NCI-H2107 treated with DMSO at 0.1 percent for 48 hours (cell line): ENCODE measurements around the gene RAPGEF5.
A peak's percentile ranks its signal among the peaks of the same experiment; 100 is the strongest.

Experiments
- DNase-seq: peaks from one replicate; lab custom pipeline; 2025; ENCODE audit not compliant: unreplicated experiment; lab: John Stamatoyannopoulos, UW

Gene RAPGEF5

DNA sequence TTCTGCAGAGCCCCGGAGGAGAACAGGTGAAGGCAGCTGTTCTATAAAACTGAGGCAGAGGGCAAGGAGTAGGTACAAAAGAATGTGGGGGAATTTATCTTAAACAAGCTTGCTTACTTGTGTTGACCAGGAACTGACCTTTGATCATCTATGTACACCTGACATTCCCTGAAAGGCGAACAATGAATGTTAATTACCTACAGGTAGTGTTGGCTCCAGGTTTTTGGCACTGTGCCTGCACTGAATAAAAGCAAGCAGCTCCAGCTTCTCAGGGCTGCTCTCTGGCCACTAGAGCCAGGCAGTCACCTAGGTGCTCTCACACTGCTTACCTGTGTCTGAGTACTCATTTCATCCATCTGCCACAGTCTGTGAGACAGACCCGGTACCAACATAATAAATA, 87.0 kb downstream of the RAPGEF5 start:
- no peak for DNase-seq

- DNase-seq: no peak
These were observed 88.0 kb downstream of the RAPGEF5 start for GRCh38 chr7:22268884-22269421.

GRCh38 chr7:22267930-22268615, 88.9 kb downstream of the RAPGEF5 start:
- DNase-seq: no peak

- DNase-seq: no peak
These were observed 94.4 kb downstream of the RAPGEF5 start for GRCh38 chr7:22262538-22262937.

DNA sequence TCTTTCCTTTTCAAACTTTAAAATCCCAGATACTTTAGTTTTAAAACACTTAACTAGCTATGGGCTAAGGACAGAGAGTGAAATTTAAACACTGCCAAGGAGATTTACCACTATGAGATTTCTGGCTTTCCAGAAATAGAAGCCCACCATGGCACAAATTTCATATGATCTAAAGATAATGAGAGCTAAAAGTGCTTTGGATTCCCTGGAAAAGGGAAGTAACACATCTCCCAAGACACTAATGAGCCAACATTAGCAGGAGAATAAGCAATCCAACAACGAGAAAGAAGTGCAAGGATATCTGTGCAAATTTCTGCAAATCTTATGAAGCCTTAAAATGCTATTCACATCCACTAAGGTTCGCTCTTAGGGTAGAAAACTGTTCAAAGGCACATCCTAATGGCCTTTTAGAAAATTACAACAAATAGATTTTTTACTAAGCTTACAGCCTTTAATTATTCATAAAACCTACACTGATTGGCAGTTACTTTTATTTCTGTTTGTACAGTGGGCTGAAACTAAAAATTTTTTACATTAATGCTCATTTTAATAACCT, 100.3 kb downstream of the RAPGEF5 start:
- DNase-seq: no peak

GRCh38 chr7:22255834-22256233, 101.1 kb downstream of the RAPGEF5 start:
- DNase-seq: peak; percentile 54

DNA sequence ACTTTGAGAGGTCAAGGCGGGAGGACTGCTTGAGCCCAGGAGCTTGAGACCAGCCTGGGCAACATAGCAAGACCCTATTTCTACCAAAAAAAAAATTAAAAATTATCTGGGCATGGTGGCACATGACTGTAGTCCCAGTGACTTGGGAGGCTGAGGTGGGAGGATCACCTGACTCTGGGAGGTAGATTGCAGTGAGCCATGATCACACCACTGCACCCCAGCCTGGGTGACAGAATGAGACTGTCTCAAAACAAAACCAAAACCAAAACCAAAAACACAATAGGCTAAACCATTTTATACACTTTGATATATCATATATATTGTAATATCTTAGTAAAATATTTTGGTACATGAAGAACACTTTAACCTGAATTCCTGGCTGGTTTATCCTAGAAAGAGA, 101.6 kb downstream of the RAPGEF5 start:
- DNase-seq: no peak

GRCh38 chr7:22252936-22253536, 103.9 kb downstream of the RAPGEF5 start:
- DNase-seq: no peak

GRCh38 chr7:22252016-22252415, 104.9 kb downstream of the RAPGEF5 start:
- DNase-seq: peak; percentile 83

DNA sequence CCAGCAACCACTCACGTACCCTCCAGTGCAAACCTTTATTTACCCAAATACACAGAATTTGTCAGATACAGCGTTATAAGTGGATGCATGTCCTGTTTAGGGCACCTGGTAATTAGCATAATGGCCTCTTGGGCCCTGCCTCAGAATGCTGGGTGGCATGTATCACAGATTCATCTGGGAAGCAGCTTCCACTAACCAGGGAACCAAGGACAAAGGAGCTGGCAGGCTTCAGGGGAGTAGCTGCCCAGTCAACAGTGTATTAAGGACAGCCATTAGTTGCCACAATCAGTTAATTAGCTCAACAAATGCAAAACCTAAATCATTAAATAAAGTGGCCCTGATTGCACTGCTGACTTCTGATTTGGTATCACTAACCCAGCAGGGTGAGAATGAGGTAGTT, 105.7 kb downstream of the RAPGEF5 start:
- DNase-seq: no peak

GRCh38 chr7:22250390-22250789, 106.6 kb downstream of the RAPGEF5 start:
- no peak for DNase-seq

DNA sequence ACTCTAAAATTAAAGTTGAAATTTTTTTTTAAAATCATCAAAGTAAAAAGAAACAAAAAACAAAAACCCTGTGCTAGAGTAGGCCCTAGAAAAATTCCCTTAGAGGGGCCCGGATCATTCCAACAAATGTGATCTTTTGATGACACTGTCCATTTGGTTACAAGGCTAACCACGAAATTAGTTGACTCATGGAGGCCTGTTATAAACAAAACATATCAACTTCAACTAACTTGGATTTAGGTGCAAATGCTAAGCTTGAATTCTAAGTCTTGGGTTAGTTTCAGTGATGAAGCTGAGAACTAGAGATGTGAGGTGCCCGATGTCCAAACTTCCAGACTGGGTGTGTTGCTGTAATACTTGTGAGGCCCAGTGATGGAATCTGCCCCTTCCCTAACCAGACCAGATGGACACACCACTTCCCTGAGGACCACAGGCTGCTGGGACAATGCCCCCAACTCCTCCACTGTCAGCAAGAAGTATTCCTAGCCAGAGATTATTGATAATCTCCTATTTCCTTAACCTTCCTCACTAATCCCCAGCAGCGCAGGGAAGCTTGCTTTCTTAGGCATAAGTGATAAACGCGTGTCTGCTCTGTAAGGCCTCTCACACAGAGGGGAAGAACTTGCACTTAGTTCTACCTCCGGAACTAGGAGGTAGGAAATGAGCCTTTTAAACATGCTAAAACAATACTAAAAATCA, 108.7 kb downstream of the RAPGEF5 start:
- no peak for DNase-seq

GRCh38 chr7:22241805-22242390, 115.1 kb downstream of the RAPGEF5 start:
- no peak for DNase-seq

DNA sequence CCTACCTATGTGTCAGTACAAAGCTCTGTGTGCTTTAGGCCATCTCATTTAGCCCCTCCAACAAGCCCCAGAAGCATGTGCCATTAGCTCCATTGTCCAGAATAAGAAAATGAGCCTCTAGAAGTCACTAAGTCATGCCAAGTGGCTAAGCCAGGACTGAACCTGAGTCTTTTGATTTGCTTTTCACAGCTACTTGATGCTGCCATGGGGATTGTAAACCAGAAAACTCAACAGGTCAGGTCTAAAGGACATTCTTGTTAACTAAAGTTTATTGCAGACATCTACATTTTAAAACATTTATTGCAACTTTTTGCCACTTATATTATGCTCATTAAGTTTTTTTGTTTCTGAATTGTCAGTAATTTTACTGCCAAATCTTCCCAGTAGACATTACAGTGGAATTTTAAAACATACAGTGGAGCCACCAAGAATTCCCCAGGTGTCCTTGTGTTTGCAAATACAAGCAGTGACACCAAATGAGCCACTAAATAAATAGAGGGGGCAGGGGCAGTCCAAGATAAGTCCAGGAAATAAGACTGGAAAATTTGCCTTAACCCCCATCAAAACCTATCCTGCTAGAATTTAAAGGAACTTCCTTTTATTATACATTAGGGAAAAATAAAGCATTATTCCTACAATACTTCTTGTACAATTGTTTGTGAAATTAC, 115.9 kb downstream of the RAPGEF5 start:
- DNase-seq: no peak

DNA sequence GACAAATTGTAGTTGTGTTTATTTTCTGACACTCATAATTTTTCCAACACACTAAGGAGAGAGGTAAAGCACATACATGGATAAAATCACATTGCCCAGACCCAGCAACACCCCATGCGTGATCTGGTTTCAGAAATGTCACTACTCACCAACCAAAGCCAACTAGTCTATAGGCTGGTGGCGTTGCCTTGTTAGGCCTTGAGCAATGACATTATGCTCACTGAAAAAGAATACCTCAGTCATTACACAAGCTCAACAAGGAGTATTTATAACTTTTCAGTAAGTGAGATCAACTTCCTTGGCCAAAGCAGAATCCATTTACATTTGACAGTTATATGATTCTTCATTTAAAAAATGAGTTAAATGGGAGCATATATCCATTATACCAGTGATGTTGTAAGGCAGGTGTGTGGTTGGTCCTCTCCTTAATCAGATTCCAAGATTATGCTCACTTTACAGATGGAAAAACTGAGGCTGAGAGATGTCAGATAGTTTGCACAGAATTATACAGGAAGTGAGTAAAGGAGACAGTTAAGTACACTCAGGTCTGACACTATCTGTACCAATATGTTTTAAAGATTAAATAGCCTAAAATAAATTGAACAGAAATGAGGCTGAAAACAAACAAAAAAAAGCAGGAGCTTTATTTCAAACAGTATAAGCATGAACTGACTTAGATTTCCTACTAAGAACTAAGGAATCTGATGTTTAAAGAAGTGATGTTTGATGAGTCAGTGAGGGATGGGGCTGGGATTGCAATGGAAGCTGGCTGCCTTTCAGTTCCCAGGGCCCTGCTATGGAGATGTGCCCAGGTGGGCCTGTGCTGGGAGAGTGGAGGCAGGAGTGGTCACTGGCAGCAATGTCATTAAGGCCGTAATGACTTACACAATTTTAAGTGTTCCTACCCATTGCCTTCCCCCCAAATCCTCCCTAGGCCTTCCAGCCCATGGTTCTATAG, 118.3 kb downstream of the RAPGEF5 start:
- DNase-seq: no peak

GRCh38 chr7:22235134-22235533, 121.8 kb downstream of the RAPGEF5 start:
- no peak for DNase-seq

GRCh38 chr7:22234227-22234626, 122.7 kb downstream of the RAPGEF5 start:
- no peak for DNase-seq

GRCh38 chr7:22231806-22232205, 125.1 kb downstream of the RAPGEF5 start:
- DNase-seq: no peak

- DNase-seq: no peak
These were observed 125.8 kb downstream of the RAPGEF5 start for GRCh38 chr7:22231141-22231540.

GRCh38 chr7:22230238-22230637, 126.7 kb downstream of the RAPGEF5 start:
- DNase-seq: no peak
